ENCODE measurements around the gene ABCF3. TPM values are rescaled to one million over a fixed set of nuclear protein-coding genes. Genes with fewer than 3 reads are reported as not detected.
A peak's percentile ranks its signal among the peaks of the same experiment; 100 is the strongest.

The ABCF3 gene
- total RNA-seq, 4 donors from 2014 or later: 34.8 to 43.2 (median 36.9) TPM

DNA sequence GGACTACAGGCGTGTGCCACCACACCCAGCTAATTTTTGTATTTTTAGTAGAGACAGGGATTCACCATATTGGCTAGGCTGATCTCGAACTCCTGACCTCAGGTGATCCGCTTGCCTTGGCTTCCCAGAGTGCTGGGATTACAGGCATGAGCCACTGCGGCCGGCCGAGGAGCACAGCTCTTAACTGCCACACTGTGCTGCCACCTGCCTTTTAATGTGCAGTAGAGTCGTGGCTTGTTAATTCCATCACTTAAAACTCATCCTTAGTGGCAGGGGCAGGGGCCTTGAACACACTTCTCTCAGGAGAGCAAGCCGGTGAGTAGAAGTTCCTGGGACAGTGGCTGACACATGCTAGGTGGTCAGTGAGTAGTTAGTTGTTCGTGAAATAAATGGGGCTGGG lies 12.5 kb downstream of the ABCF3 start:
- 83% methylated on average over 9 of the region's 9 CpGs for WGBS

GRCh38 chr3:184200825-184201224 lies 14.8 kb downstream of the ABCF3 start:
- intact Hi-C loops (cut with DNase I): no loop called here
- Histone ChIP-seq H3K27me3 (peaks cover 0 to 6% (median 0%) of the 10 kb centered on the region in 4 donors), H3K36me3 (peaks cover 0 to 11% (median 8%) of the 10 kb centered on the region in 4 donors), H3K27ac (replicated peaks in 1 of 4) (no peak overlapping the region), H3K4me3 (no peak overlapping the region), H3K9me3 (no peaks in the 10 kb centered on the region), H3K4me1 (no peaks in the 10 kb centered on the region)
- TF ChIP-seq EP300 (IDR thresholded peaks at IDR 0.05): no peak
- TF ChIP-seq POLR2AphosphoS5 (IDR thresholded peaks at IDR 0.05): no peak
- TF ChIP-seq POLR2A (IDR thresholded peaks at IDR 0.05; ENCODE audit: low read depth): no peak
- TF ChIP-seq, protein P1, sequence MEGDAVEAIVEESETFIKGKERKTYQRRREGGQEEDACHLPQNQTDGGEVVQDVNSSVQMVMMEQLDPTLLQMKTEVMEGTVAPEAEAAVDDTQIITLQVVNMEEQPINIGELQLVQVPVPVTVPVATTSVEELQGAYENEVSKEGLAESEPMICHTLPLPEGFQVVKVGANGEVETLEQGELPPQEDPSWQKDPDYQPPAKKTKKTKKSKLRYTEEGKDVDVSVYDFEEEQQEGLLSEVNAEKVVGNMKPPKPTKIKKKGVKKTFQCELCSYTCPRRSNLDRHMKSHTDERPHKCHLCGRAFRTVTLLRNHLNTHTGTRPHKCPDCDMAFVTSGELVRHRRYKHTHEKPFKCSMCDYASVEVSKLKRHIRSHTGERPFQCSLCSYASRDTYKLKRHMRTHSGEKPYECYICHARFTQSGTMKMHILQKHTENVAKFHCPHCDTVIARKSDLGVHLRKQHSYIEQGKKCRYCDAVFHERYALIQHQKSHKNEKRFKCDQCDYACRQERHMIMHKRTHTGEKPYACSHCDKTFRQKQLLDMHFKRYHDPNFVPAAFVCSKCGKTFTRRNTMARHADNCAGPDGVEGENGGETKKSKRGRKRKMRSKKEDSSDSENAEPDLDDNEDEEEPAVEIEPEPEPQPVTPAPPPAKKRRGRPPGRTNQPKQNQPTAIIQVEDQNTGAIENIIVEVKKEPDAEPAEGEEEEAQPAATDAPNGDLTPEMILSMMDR (IDR thresholded peaks at IDR 0.05): no peak
- no peak for DNase-seq (ENCODE audit: extremely low spot score)

More for the DNA sequence above, 12.5 kb downstream of the ABCF3 start:
- Histone ChIP-seq H3K27ac (replicated peaks in 1 of 4) (no peak overlapping the region), H3K4me3 (no peak overlapping the region), H3K4me1 (no peaks in the 10 kb centered on the region), H3K9me3 (no peaks in the 10 kb centered on the region), H3K36me3 (peaks cover 9 to 34% (median 31%) of the 10 kb centered on the region in 4 donors), H3K27me3 (no peaks in the 10 kb centered on the region)
- DNase-seq (ENCODE audit: extremely low spot score): no peak
- TF ChIP-seq, protein P1 (IDR thresholded peaks at IDR 0.05): no peak
- no peak for TF ChIP-seq EP300 (IDR thresholded peaks at IDR 0.05)
- TF ChIP-seq POLR2AphosphoS5 (IDR thresholded peaks at IDR 0.05): no peak
- TF ChIP-seq POLR2A (IDR thresholded peaks at IDR 0.05; ENCODE audit: low read depth): no peak
- intact Hi-C loops (cut with DNase I): no loop called here

DNA sequence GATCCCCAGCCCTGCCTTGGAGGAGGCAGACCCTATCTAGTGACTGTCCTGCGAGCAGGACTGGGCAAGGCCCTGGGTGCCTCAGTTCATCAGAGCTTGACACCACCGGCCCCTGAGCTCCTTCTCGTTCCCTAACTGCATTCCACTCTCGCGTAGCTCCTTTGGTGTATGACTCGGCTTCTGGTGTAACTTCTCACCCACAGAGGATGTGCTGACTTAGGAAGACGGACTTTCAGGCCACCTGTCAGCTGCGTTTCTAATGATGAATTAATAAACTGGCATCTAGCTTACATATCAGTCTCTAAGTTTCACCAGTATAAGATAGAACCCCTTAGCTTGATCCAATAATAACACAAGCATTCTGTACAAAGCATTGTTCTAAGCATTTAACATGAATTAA lies 17.5 kb downstream of the ABCF3 start:
- Histone ChIP-seq H3K36me3 (no peaks in the 10 kb centered on the region), H3K27ac (replicated peaks in 1 of 4) (no peak overlapping the region), H3K27me3 (peaks cover 0 to 24% (median 2%) of the 10 kb centered on the region in 4 donors), H3K4me1 (no peaks in the 10 kb centered on the region), H3K9me3 (no peaks in the 10 kb centered on the region), H3K4me3 (no peak overlapping the region)
- DNase-seq (ENCODE audit: extremely low spot score): no peak
- 79% methylated on average over 8 of the region's 8 CpGs for WGBS
- TF ChIP-seq POLR2AphosphoS5 (IDR thresholded peaks at IDR 0.05) (no peak), POLR2A (IDR thresholded peaks at IDR 0.05; ENCODE audit: low read depth) (no peak), EP300 (IDR thresholded peaks at IDR 0.05) (no peak)
- TF ChIP-seq, protein P1 (IDR thresholded peaks at IDR 0.05): no peak
- intact Hi-C loops (cut with DNase I): no loop called here

- H3K27ac ChIP-seq (replicated peaks in 1 of 4): peak overlapping the region in 1 of 4 donors; percentile 42
- no peak overlapping the region for H3K4me3 ChIP-seq
- intact Hi-C loops (cut with DNase I): no loop called here
- no peak for DNase-seq (ENCODE audit: extremely low spot score)
- no peaks in the 10 kb centered on the region for H3K9me3 ChIP-seq
- TF ChIP-seq, protein P1 (IDR thresholded peaks at IDR 0.05): no peak
- TF ChIP-seq POLR2AphosphoS5 (IDR thresholded peaks at IDR 0.05): no peak
- no peak for TF ChIP-seq POLR2A (IDR thresholded peaks at IDR 0.05; ENCODE audit: low read depth)
- no peak for TF ChIP-seq EP300 (IDR thresholded peaks at IDR 0.05)
- H3K27me3 ChIP-seq: peaks cover 0 to 24% (median 2%) of the 10 kb centered on the region in 4 donors
- peaks cover 0 to 12% (median 10%) of the 10 kb centered on the region in 4 donors for H3K4me1 ChIP-seq
- H3K36me3 ChIP-seq: no peaks in the 10 kb centered on the region
- 58% methylated on average over 11 of the region's 11 CpGs for WGBS
These were observed 23.3 kb downstream of the ABCF3 start for GRCh38 chr3:184209146-184209923.
